Activated CD4-positive, alpha-beta T cell treated with anti-CD3 and anti-CD28 coated beads, Interleukin-2, amount 10 ng/mL, durations not matched to agents 7 days and 5 days (primary cell): ENCODE results near the gene SPACA9. TPM values are rescaled to one million over a fixed set of nuclear protein-coding genes. Genes with fewer than 3 reads are reported as not detected.

Experiments used
- CTCF ChIA-PET: fragments of 350-600 bp; sonication (Branson Sonifier 250); formaldehyde crosslinking; loops from one replicate; lab custom pipeline; 2021; ENCODE audit warnings: antibody characterized with exemption; lab: Charles Lee
- POLR2A ChIA-PET: fragments of 350-600 bp; sonication (Branson Sonifier 250); formaldehyde crosslinking; loops from one replicate; lab custom pipeline; 2021; ENCODE audit warnings: antibody characterized with exemption; lab: Charles Lee
- DNase-seq: peaks from one replicate; pipeline ENCODE4 v3.0.0-alpha.2; 2020
- H3K27ac Mint-ChIP-seq: one replicate; pipeline ENCODE4 v1.8.0; 2021; ENCODE audit warnings: mild to moderate bottlenecking, moderate library complexity, mixed read lengths
- H3K27me3 Mint-ChIP-seq: one replicate; pipeline ENCODE4 v1.8.0; 2021; ENCODE audit warnings: mixed read lengths
- H3K36me3 Mint-ChIP-seq: one replicate; pipeline ENCODE4 v1.8.0; 2021; ENCODE audit warnings: low read depth, mixed read lengths
- H3K4me1 Mint-ChIP-seq: one replicate; pipeline ENCODE4 v1.8.0; 2021; ENCODE audit warnings: mixed read lengths
- H3K4me3 Mint-ChIP-seq: one replicate; pipeline ENCODE4 v1.8.0; 2021; ENCODE audit warnings: mild to moderate bottlenecking, moderate library complexity, mixed read lengths
- H3K9me3 Mint-ChIP-seq: one replicate; pipeline ENCODE4 v1.8.0; 2021; ENCODE audit warnings: mixed read lengths
- total RNA-seq, 2 experiments: library from RNA; stranded (reverse); gene quantifications; one replicate each; pipeline ENCODE4 v1.2.3, GENCODE V29; 2021

The SPACA9 gene
- total RNA-seq, 2 experiments from 2014 or later = 3.0 to 3.5 TPM

DNA sequence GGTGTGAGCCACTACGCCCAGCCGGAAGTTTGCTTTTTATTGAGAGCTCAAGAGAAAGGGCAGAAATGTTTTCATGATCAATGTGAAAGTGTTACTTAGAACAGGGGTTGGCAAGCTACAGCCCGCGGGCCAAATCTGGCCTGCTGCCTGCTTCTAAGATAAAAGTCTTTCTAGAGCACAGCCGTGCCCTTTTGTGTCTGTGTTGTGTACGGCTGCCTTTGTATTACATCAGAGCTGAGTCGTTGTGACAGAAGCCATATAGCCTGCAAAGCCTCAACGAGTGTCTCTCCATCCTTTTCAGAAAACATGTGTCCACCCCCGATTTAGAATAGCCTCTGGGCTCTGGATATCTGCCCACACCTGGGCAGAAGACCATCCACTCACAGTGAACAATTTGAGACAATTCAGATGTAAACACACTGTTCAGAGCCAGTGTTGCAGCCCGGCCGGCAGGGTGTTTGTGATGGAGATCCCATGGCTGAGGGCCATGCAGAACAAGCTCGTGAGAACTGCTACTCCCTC lies 29.5 kb upstream of the SPACA9 start:
- Mint-ChIP-seq H3K4me3 (peak overlapping the region; percentile 60), H3K9me3 (no peaks in the 10 kb centered on the region), H3K27ac (peak overlapping the region; percentile 95), H3K4me1 (peaks cover 31% of the 10 kb centered on the region), H3K36me3 (no peaks in the 10 kb centered on the region), H3K27me3 (no peaks in the 10 kb centered on the region)
- DNase-seq = peak; percentile 33
- POLR2A ChIA-PET = no interaction called here
- CTCF ChIA-PET = interaction anchor here (1.2 kb wide), 1 partner anchor 53 kb away, joined by 3 read pairs; no protein-coding TSS in a partner anchor

DNA sequence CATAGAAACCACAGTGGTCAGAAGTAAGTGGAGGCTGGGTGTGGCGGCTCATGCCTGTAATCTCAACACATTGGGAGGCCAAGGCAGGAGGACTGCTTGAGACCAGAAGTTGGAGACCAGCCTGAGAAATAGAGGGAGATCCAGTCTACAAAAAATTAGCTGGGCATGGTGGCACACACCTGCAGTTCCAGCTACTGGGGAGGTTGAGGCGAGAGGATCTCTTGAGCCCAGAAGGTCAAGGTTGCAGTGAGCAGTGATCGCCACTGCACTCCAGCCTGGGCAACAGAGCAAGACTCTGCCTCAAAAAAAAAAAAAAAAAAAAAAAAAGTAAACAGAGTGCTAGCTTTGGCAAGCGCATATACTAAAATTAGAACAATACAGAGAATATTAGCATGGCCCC lies 25.2 kb upstream of the SPACA9 start:
- H3K27ac Mint-ChIP-seq = no peak overlapping the region
- ChIA-PET CTCF (no interaction called here), POLR2A (no interaction called here)
- no peak for DNase-seq
- H3K4me1 Mint-ChIP-seq = peaks cover 37% of the 10 kb centered on the region
- no peaks in the 10 kb centered on the region for H3K9me3 Mint-ChIP-seq
- no peaks in the 10 kb centered on the region for H3K36me3 Mint-ChIP-seq
- no peaks in the 10 kb centered on the region for H3K27me3 Mint-ChIP-seq
- no peak overlapping the region for H3K4me3 Mint-ChIP-seq

DNA sequence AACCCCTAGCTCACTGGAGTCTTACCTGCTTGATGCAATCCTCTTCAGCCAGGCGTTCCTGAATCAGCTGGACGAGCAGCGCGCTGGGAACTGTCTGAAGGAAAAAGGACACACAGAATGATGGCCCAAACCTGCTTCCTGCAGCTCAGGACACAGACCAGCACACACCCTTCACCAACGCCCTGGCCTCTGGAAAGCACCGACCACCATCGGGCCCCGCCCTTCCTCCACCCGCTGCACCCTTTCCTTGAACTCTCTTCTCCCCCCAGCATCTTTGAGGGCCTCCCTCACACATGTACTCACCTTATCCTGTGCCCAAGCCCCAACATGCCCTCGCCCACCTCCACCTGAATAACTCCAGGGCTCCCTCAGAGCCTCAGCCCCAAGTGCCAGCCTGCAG lies 23.9 kb upstream of the SPACA9 start:
- no peak for DNase-seq
- peak overlapping the region; percentile 15 for H3K27ac Mint-ChIP-seq
- no peaks in the 10 kb centered on the region for H3K36me3 Mint-ChIP-seq
- ChIA-PET POLR2A (no interaction called here), CTCF (no interaction called here)
- no peak overlapping the region for H3K4me3 Mint-ChIP-seq
- peaks cover 24% of the 10 kb centered on the region for H3K4me1 Mint-ChIP-seq
- H3K9me3 Mint-ChIP-seq = no peaks in the 10 kb centered on the region
- no peaks in the 10 kb centered on the region for H3K27me3 Mint-ChIP-seq

DNA sequence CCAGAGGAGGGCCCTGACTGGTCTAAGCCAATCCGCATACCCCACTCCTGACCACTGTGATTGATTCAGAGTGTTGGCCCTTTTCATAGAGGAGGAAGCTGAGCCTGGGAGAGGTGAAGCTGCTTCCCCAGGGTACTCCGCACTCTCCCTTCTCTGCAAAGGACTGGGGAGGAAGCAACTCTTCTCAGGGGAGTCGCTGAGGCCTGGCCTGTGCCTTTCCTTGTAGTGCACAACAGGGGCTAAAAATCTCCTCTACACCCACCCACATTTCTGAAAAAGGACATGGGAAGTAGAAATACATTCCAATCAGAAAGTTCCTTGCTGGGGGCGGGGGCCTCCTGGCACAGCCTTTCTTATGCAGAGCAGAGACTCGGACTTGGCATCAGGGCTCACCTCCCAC lies 22.8 kb upstream of the SPACA9 start:
- POLR2A ChIA-PET = no interaction called here
- peaks cover 19% of the 10 kb centered on the region for H3K4me1 Mint-ChIP-seq
- DNase-seq = no peak

DNA sequence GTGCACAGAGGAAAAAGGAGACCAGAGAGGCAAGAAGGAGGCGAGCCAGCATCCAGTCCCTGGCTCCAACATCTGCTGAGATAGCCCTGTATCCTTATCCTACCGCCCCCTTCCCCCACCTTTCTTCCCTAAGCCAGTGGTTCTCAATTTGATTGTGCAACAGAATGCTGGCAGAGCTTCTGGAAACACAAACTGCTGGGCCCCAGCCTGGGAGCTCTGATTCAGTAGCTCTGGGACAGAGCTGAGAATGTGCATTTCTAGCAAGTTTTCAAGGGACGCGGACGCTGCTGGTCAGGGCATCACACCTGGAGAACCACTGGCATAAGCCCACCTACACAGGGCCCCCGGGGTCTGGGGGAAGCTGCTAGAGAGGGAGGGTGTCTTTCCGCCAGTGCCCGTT lies 21.7 kb upstream of the SPACA9 start:
- H3K36me3 Mint-ChIP-seq = no peaks in the 10 kb centered on the region
- no peaks in the 10 kb centered on the region for H3K9me3 Mint-ChIP-seq
- CTCF ChIA-PET = interaction anchor here (1.4 kb wide), 1 partner anchor 10 kb away, joined by 3 read pairs; no protein-coding TSS in a partner anchor

More for the DNA sequence above, 22.8 kb upstream of the SPACA9 start:
- no peaks in the 10 kb centered on the region for H3K27me3 Mint-ChIP-seq
- CTCF ChIA-PET = interaction anchor here (1.4 kb wide), 1 partner anchor 9 kb away, joined by 3 read pairs; no protein-coding TSS in a partner anchor
- no peak overlapping the region for H3K4me3 Mint-ChIP-seq
- H3K27ac Mint-ChIP-seq = no peak overlapping the region
- no peaks in the 10 kb centered on the region for H3K9me3 Mint-ChIP-seq
- H3K36me3 Mint-ChIP-seq = no peaks in the 10 kb centered on the region

DNA sequence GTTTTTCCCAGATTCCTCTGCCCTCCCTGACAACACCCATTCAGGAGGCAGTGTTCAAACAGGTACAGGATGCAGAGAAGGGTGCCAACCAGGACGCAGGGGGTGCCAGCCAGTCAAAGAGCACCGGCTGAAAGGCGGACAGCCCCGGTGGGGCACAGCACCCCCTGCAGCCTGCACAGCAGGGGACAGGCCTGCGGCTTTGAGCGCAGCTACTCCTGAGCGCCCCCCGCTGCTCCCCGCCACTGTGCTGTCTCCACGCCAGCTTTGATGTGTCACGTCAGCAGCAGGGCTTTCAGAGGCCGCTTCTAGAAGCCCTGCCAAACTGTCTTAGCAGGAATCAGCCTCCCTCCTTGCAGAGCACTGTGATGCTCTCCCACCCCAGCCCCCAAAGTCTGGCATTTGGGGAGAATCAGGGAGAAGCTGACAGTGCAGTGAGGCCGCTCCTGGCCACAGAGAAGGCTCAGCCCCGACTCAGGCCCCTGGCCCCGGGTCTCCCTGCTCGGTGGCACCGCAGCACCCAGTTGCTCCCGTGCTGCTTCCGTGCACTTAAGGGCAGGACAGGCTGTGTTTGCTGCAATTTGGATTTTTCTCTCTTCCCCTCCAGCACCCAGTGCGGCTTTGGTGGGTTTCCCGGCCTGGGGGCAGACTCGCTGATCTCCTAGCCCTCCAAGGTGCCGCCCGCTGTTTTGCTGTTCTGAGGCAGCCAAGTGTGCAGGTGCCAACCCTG lies 20.9 kb upstream of the SPACA9 start:
- Mint-ChIP-seq H3K9me3 (no peaks in the 10 kb centered on the region), H3K27me3 (no peaks in the 10 kb centered on the region), H3K27ac (no peak overlapping the region), H3K36me3 (no peaks in the 10 kb centered on the region), H3K4me3 (no peak overlapping the region), H3K4me1 (peaks cover 13% of the 10 kb centered on the region)
- ChIA-PET POLR2A (no interaction called here), CTCF (interaction anchor here (1.5 kb wide), 1 partner anchor 42 kb away, joined by 3 read pairs; no protein-coding TSS in a partner anchor)
- DNase-seq = no peak

More for the DNA sequence above, 21.7 kb upstream of the SPACA9 start:
- peaks cover 8% of the 10 kb centered on the region for H3K4me1 Mint-ChIP-seq
- DNase-seq = no peak
- no peak overlapping the region for H3K4me3 Mint-ChIP-seq
- peak overlapping the region; percentile 14 for H3K27ac Mint-ChIP-seq
- POLR2A ChIA-PET = no interaction called here
- no peaks in the 10 kb centered on the region for H3K27me3 Mint-ChIP-seq

DNA sequence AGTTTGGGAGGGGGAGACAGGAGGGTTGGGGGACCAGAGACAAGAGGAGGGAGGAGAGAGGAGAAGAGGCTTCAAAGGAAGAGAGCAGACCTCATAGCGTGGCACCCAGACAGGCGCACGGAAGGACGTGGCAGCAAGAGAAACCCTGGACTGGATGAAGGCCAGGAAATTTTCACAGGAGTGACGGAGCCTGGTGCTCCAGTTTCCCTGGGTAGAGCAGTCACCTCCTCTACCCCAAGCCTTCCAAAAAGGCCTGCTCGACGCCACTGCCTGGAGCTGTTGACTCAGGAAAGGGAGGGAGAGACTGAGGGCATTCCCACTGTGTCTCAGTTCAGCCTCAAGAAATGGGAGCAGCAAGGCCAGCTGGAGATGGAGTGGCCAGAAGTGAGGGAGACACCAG lies 19.9 kb upstream of the SPACA9 start:
- Mint-ChIP-seq H3K9me3 (no peaks in the 10 kb centered on the region), H3K27ac (no peak overlapping the region), H3K4me1 (peaks cover 13% of the 10 kb centered on the region), H3K36me3 (no peaks in the 10 kb centered on the region), H3K4me3 (no peak overlapping the region), H3K27me3 (no peaks in the 10 kb centered on the region)
- ChIA-PET POLR2A (no interaction called here), CTCF (interaction anchor here (0.7 to 1.5 kb wide), 3 partner anchors 20 to 429 kb away, joined by 3 read pairs; partner anchors contain the start of gene SPACA9)
- no peak for DNase-seq

DNA sequence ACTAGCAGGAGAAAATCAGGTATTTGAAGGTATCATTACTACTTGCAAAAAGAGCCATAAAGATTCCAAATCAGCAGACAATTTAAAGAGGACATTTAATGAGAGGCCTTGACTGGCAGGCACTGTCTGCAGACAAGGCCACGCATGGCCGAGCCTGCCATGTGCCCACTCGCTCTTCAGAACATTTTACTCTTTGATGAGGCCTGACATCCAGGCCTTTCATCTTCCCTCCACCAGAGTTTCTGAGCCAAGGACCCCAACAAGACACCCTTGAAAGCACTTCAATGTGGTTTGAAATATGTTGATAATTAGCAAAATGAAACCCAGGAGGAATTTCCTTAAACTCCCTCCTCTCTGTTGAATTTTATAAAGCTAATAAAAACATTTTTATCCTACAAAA lies 17.0 kb upstream of the SPACA9 start:
- no peak overlapping the region for H3K4me3 Mint-ChIP-seq
- CTCF ChIA-PET = interaction anchor here (0.6 to 1.3 kb wide), 3 partner anchors 11 to 59 kb away, joined by 3 read pairs; no protein-coding TSS in a partner anchor
- no peak overlapping the region for H3K27ac Mint-ChIP-seq
- POLR2A ChIA-PET = interaction anchor here (0.7 kb wide), 1 partner anchor 1203 kb away, joined by 3 read pairs; no protein-coding TSS in a partner anchor
- H3K27me3 Mint-ChIP-seq = peaks cover 2% of the 10 kb centered on the region
- no peak for DNase-seq
- peaks cover 5% of the 10 kb centered on the region for H3K4me1 Mint-ChIP-seq
- H3K36me3 Mint-ChIP-seq = no peaks in the 10 kb centered on the region
- no peaks in the 10 kb centered on the region for H3K9me3 Mint-ChIP-seq

DNA sequence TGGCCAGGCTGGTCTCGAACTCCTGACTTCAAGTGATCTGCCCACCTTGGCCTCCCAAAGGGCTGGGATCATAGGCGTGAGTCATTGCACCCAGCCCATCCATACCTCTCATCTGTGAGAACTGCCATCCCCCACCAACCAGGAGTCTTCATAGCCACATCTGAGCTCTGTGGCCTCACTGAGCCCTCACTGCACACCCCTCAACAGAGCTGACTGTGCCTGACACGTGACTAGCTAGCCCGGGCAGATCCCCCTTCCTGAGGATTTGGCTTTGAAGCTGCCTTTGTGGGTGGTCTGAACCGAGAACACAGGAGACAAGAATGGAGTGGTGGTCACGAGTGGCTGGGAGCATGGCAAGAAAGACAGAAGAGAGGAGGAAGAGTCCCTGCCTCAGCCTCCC lies 16.2 kb upstream of the SPACA9 start:
- H3K27me3 Mint-ChIP-seq = peaks cover 2% of the 10 kb centered on the region
- H3K36me3 Mint-ChIP-seq = no peaks in the 10 kb centered on the region
- no peak for DNase-seq
- ChIA-PET CTCF (interaction anchor here (1.0 kb wide), 1 partner anchor 60 kb away, joined by 3 read pairs; no protein-coding TSS in a partner anchor), POLR2A (interaction anchor here (0.7 kb wide), 1 partner anchor 1202 kb away, joined by 3 read pairs; no protein-coding TSS in a partner anchor)
- no peak overlapping the region for H3K27ac Mint-ChIP-seq
- peaks cover 5% of the 10 kb centered on the region for H3K4me1 Mint-ChIP-seq
- H3K9me3 Mint-ChIP-seq = no peaks in the 10 kb centered on the region
- no peak overlapping the region for H3K4me3 Mint-ChIP-seq

DNA sequence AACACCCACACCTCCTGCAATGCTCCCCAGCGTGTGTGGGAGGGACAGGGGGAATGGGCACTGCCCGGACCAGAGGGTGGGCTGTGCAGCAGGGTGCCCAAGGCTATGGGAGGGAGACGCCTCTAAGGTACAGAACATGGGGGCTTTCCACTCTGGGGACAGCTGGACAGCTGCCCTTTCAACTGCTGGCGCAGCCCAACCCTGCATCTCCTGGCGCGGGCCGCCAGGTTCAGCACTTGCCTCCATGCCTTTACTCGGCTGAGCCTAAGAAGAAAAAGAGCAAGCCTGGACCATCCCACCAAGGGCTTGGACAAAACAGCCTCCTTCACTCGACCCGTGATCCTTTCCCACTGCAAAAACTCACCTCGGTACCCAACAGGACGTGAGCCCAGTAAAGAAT lies 15.6 kb upstream of the SPACA9 start:
- no peak overlapping the region for H3K27ac Mint-ChIP-seq
- peaks cover 5% of the 10 kb centered on the region for H3K4me1 Mint-ChIP-seq
- ChIA-PET CTCF (no interaction called here), POLR2A (no interaction called here)
- DNase-seq = no peak
- peaks cover 2% of the 10 kb centered on the region for H3K27me3 Mint-ChIP-seq
- H3K9me3 Mint-ChIP-seq = no peaks in the 10 kb centered on the region
- H3K36me3 Mint-ChIP-seq = no peaks in the 10 kb centered on the region
- no peak overlapping the region for H3K4me3 Mint-ChIP-seq

DNA sequence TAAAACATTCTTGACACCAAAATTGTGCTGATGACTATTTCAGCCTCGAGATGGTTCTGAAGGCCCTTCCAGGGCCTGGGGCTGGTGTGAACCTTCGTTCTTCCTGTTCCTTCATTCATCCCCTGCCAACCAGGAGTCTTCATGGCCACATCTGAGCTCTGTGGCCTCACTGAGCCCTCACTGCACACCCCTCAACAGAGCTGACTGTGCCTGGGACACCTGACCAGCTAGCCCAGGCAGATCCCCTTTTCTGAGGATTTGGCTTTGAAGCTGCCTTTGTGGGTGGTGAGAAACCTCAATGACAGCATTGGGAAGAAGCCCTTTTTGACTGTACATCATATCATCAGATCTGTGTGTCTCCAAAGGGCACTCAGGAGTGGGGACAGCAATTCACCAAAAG lies 14.4 kb upstream of the SPACA9 start:
- Mint-ChIP-seq H3K27ac (no peak overlapping the region), H3K4me1 (peaks cover 5% of the 10 kb centered on the region), H3K4me3 (no peak overlapping the region), H3K36me3 (no peaks in the 10 kb centered on the region), H3K9me3 (no peaks in the 10 kb centered on the region), H3K27me3 (peaks cover 2% of the 10 kb centered on the region)
- DNase-seq = no peak
- POLR2A ChIA-PET = no interaction called here
- CTCF ChIA-PET = interaction anchor here (0.6 kb wide), 1 partner anchor 858 kb away, joined by 3 read pairs; no protein-coding TSS in a partner anchor

DNA sequence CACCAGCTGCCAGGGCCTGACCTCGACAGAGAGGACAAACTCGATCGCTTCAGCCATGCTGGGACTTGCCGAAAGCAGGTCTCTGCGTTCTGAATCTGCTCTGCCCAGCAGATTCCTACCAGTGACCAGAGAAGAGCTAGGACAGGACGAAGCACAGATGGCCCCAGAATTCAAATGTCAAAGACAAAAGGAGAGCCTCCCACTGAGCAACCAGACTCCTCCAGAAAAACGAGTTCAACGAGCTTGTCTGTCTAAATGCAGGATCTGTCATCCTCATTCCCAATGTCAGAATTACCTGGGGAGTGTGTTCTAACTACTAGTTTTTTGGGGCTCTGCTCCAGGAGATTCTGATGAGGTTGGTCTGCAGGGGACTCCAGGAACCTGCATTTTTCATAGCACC lies 14.0 kb upstream of the SPACA9 start:
- H3K9me3 Mint-ChIP-seq = no peaks in the 10 kb centered on the region
- POLR2A ChIA-PET = no interaction called here
- no peak overlapping the region for H3K27ac Mint-ChIP-seq
- H3K4me1 Mint-ChIP-seq = peaks cover 5% of the 10 kb centered on the region
- CTCF ChIA-PET = no interaction called here
- H3K4me3 Mint-ChIP-seq = no peak overlapping the region
- peaks cover 2% of the 10 kb centered on the region for H3K27me3 Mint-ChIP-seq
- no peak for DNase-seq
- H3K36me3 Mint-ChIP-seq = no peaks in the 10 kb centered on the region

DNA sequence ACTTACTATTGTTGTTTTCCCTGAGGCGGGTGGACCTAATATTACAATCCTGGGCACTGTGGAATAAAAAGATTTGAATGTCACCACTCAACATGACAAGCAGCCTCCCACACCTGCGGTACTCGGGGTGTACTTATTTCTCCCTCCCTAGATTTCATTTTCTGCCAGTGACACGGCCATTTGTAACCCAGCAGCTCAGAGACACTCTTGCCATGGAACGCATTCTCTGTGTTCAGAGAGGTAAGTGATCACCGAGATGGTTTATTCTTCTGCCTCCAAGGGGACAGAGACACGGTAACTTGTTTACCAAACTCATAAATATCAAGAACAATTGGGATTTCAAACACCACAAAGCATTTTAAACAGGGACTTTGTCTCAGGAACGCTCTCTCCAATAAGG lies 11.8 kb upstream of the SPACA9 start:
- DNase-seq = no peak
- Mint-ChIP-seq H3K4me3 (no peak overlapping the region), H3K9me3 (no peaks in the 10 kb centered on the region), H3K27me3 (peaks cover 2% of the 10 kb centered on the region), H3K27ac (no peak overlapping the region), H3K4me1 (peaks cover 5% of the 10 kb centered on the region), H3K36me3 (no peaks in the 10 kb centered on the region)
- CTCF ChIA-PET = no interaction called here
- POLR2A ChIA-PET = interaction anchor here (0.6 kb wide), 1 partner anchor 97 kb away, joined by 3 read pairs; no protein-coding TSS in a partner anchor
